Trophoblast cell (in vitro differentiated cells and primary cell): ENCODE data around the gene RPA1.

Experiments used
- DNase-seq, 2 donors: peaks; one replicate each; pipeline ENCODE4 v3.0.0-alpha.2; 2016
- H2AFZ ChIP-seq: 2 replicates; pipeline ENCODE4 v1.6.1; 2013; ENCODE audit warnings: low read length, moderate library complexity, mild to moderate bottlenecking; ENCODE audit not compliant: insufficient read depth, poor library complexity
- H2AK5ac ChIP-seq: 2 replicates; pipeline ENCODE4 v1.6.1; 2013; ENCODE audit warnings: mild to moderate bottlenecking, low read length
- H2BK120ac ChIP-seq: 2 replicates; pipeline ENCODE4 v1.6.1; 2013; ENCODE audit warnings: low read length, mild to moderate bottlenecking, moderate library complexity; ENCODE audit not compliant: insufficient read depth, poor library complexity
- H2BK12ac ChIP-seq: 2 replicates; pipeline ENCODE4 v1.6.1; 2013; ENCODE audit warnings: mild to moderate bottlenecking, low read length, moderate library complexity
- H2BK5ac ChIP-seq: 2 replicates; pipeline ENCODE4 v1.6.1; 2013; ENCODE audit warnings: low read length, low read depth, moderate library complexity, mild to moderate bottlenecking; ENCODE audit not compliant: poor library complexity
- H3K14ac ChIP-seq: 2 replicates; pipeline ENCODE4 v1.6.1; 2013; ENCODE audit warnings: mild to moderate bottlenecking, low read length
- H3K18ac ChIP-seq: 2 replicates; pipeline ENCODE4 v1.6.1; 2013; ENCODE audit warnings: mild to moderate bottlenecking, low read length
- H3K23ac ChIP-seq: 2 replicates; pipeline ENCODE4 v1.6.1; 2013; ENCODE audit warnings: low read length
- H3K27ac ChIP-seq: 2 replicates; pipeline ENCODE4 v1.5.1; 2013; ENCODE audit warnings: low read depth, mild to moderate bottlenecking, inconsistent platforms, low read length, moderate library complexity
- H3K27me3 ChIP-seq: 2 replicates; pipeline ENCODE4 v1.6.1; 2013; ENCODE audit warnings: inconsistent platforms, mild to moderate bottlenecking, low read length, moderate library complexity; ENCODE audit not compliant: insufficient read depth
- H3K36me3 ChIP-seq, 2 experiments: 1 replicate in 1 of 2; 2 replicates in 1 of 2; pipeline ENCODE4 v1.6.1; 2013; ENCODE audit warnings: low read length in 2 of 2, mild to moderate bottlenecking in 2 of 2, moderate library complexity in 1 of 2; ENCODE audit not compliant: insufficient read depth in 2 of 2, control insufficient read depth in 1 of 2
- H3K4ac ChIP-seq: 2 replicates; pipeline ENCODE4 v1.6.1; 2013; ENCODE audit warnings: low read depth, mild to moderate bottlenecking, low read length, moderate library complexity
- H3K4me1 ChIP-seq, 2 experiments: 1 replicate in 1 of 2; 2 replicates in 1 of 2; pipeline ENCODE4 v1.6.1; 2013; ENCODE audit warnings: low read length in 2 of 2, mild to moderate bottlenecking in 2 of 2, moderate library complexity in 1 of 2; ENCODE audit not compliant: insufficient read depth in 2 of 2, control insufficient read depth in 1 of 2
- H3K4me2 ChIP-seq: 2 replicates; pipeline ENCODE4 v1.6.1; 2013; ENCODE audit warnings: inconsistent platforms, mild to moderate bottlenecking, low read length, moderate library complexity
- H3K4me3 ChIP-seq: 2 replicates; pipeline ENCODE4 v1.5.1; 2013; ENCODE audit warnings: mild to moderate bottlenecking, low read depth, low read length, inconsistent platforms
- H3K79me1 ChIP-seq: one replicate; pipeline ENCODE4 v1.6.1; 2013; ENCODE audit warnings: low read length
- H3K79me2 ChIP-seq: 2 replicates; pipeline ENCODE4 v1.6.1; 2013; ENCODE audit warnings: low read length, mild to moderate bottlenecking; ENCODE audit not compliant: control insufficient read depth, insufficient read depth, poor library complexity
- H3K9ac ChIP-seq: 2 replicates; pipeline ENCODE4 v1.6.1; 2013; ENCODE audit warnings: mild to moderate bottlenecking, low read length
- H3K9me3 ChIP-seq: 2 replicates; pipeline ENCODE4 v1.6.1; 2013; ENCODE audit warnings: low read depth, mild to moderate bottlenecking, control low read depth, inconsistent platforms, low read length; ENCODE audit not compliant: insufficient read depth
- H4K12ac ChIP-seq: 2 replicates; pipeline ENCODE4 v1.6.1; 2013; ENCODE audit warnings: low read depth, mild to moderate bottlenecking, low read length, moderate library complexity
- H4K8ac ChIP-seq: 2 replicates; pipeline ENCODE4 v1.6.1; 2013; ENCODE audit warnings: low read depth, mild to moderate bottlenecking, low read length, moderate library complexity
- H4K91ac ChIP-seq: one replicate; pipeline ENCODE4 v1.6.1; 2013; ENCODE audit warnings: low read depth, mild to moderate bottlenecking, low read length, moderate library complexity
- WGBS: extraction: QIAGEN DNeasy Blood & Tissue Kit; methylation state at CpG from one replicate; pipeline ENCODE4 v1.1.7; 2013; ENCODE audit warnings: missing lambda C conversion rate; ENCODE audit not compliant: insufficient read length, insufficient coverage; ENCODE audit errors: extremely low coverage; 5-methylcytosine and 5-hydroxymethylcytosine counted together

RPA1 gene

GRCh38 chr17:1916963-1917715 lies 87.3 kb downstream of the RPA1 start:
- Histone ChIP-seq H2AFZ (no peak overlapping the region), H3K27ac (no peak overlapping the region), H3K4ac (no peak overlapping the region), H3K27me3 (peaks cover 4% of the 10 kb centered on the region), H3K9ac (no peak overlapping the region), H3K4me1 (peaks cover 0 to 4% of the 10 kb centered on the region in 2 experiments), H3K79me2 (no peaks in the 10 kb centered on the region), H2BK5ac (no peak overlapping the region), H4K91ac (no peak overlapping the region), H3K18ac (no peak overlapping the region), H3K79me1 (no peaks in the 10 kb centered on the region), H3K4me3 (no peak overlapping the region), H4K8ac (no peak overlapping the region), H4K12ac (no peak overlapping the region), H3K9me3 (peaks cover 5% of the 10 kb centered on the region), H2BK12ac (no peak overlapping the region), H2AK5ac (no peak overlapping the region), H3K14ac (no peak overlapping the region), H3K36me3 (no peaks in the 10 kb centered on the region), H2BK120ac (no peak overlapping the region), H3K4me2 (no peak overlapping the region), H3K23ac (no peak overlapping the region)
- no CpG with 5 or more reads among the region's 29 CpGs for WGBS
- DNase-seq, result no peak

DNA sequence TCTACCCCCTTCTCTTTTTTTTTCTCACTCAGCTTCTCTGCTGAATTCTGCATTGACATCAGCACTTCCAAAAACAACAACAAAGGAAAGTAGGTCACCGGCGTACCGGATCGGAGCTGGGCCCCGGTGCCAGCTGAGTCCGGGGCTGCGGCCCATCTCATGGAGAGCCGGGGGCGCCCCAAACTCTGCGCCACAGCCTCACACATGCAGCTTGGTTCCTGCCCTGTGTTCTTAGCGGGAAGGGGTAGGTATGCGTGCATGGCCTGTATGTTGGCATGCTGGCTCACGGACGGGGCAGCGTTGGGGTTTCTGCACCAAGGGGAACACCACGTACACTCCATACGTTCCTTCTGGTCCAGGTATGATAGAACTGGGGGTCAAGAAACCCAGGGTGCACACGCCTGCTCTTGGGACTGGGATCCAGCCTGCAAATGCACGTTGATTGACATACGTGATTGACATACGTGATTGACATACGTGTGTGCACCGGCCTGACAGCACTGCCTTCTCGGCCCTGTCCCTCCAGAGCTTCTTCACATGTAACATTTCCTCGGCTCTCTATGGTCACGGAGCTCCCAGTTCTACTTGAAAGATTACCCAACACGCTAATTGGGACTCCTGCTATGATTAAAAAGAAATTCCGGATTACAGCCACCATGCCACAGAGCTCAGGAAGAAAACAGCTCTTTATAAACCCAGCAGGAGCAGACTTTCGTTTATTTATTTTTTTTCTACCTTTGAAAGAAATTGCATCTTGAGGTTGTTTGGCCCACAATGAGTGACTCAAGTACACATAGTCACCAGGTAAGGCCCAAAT lies 88.7 kb downstream of the RPA1 start:
- H3K36me3 ChIP-seq, result no peaks in the 10 kb centered on the region
- no peak overlapping the region for H3K4me3 ChIP-seq
- H3K9ac ChIP-seq, result no peak overlapping the region
- H2BK5ac ChIP-seq, result no peak overlapping the region
- no peak overlapping the region for H3K4ac ChIP-seq
- H3K14ac ChIP-seq, result no peak overlapping the region
- no peak overlapping the region for H4K8ac ChIP-seq
- H4K91ac ChIP-seq, result no peak overlapping the region
- WGBS, result no CpG with 5 or more reads among the region's 29 CpGs
- peaks cover 5% of the 10 kb centered on the region for H3K9me3 ChIP-seq
- H4K12ac ChIP-seq, result no peak overlapping the region
- no peak overlapping the region for H3K18ac ChIP-seq
- no peaks in the 10 kb centered on the region for H3K79me2 ChIP-seq
- H2AFZ ChIP-seq, result no peak overlapping the region
- no peak overlapping the region for H3K23ac ChIP-seq
- H3K4me2 ChIP-seq, result no peak overlapping the region
- no peak overlapping the region for H2BK12ac ChIP-seq
- peaks cover 4% of the 10 kb centered on the region for H3K27me3 ChIP-seq
- no peak overlapping the region for H2AK5ac ChIP-seq
- H3K79me1 ChIP-seq, result no peaks in the 10 kb centered on the region
- H2BK120ac ChIP-seq, result no peak overlapping the region
- DNase-seq, result no peak
- no peaks in the 10 kb centered on the region for H3K4me1 ChIP-seq
- no peak overlapping the region for H3K27ac ChIP-seq

DNA sequence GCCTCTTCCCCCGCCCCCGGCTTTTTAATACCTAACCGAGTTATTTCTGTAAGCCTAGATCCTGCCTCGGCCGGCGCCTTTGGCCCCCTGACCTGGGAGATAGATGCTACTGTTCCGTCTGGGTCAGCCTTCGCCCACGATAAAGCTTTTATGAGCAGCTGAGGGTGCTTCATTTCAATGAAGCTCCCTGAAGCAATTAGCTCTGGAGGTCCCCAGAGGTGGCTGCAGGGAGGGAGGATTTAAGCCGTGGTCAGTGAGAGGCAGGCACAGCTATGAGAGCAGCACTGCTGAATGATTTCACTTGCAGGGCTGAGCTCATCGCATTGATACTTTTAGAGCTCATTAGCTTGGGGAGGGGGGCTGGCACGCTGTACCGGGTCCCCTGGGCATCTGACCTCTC lies 89.4 kb downstream of the RPA1 start:
- no peak overlapping the region for H3K4me3 ChIP-seq

GRCh38 chr17:1920948-1921351 lies 91.1 kb downstream of the RPA1 start:
- DNase-seq, result no peak
- Histone ChIP-seq H3K27me3 (peaks cover 2% of the 10 kb centered on the region), H2BK12ac (no peak overlapping the region), H3K79me1 (no peaks in the 10 kb centered on the region), H3K4me2 (no peak overlapping the region), H3K18ac (no peak overlapping the region), H2AK5ac (no peak overlapping the region), H3K14ac (no peak overlapping the region), H3K23ac (no peak overlapping the region), H3K4ac (no peak overlapping the region), H2BK120ac (no peak overlapping the region), H4K91ac (no peak overlapping the region), H3K4me3 (no peak overlapping the region), H4K12ac (no peak overlapping the region), H3K9ac (no peak overlapping the region), H3K9me3 (peaks cover 5% of the 10 kb centered on the region), H3K79me2 (no peaks in the 10 kb centered on the region), H3K36me3 (no peaks in the 10 kb centered on the region), H2BK5ac (no peak overlapping the region), H2AFZ (no peak overlapping the region), H4K8ac (no peak overlapping the region), H3K4me1 (no peaks in the 10 kb centered on the region), H3K27ac (no peak overlapping the region)
- WGBS, result no CpG with 5 or more reads among the region's 19 CpGs

More for the DNA sequence above, 89.4 kb downstream of the RPA1 start:
- Histone ChIP-seq H4K91ac (no peak overlapping the region), H3K27ac (no peak overlapping the region), H4K8ac (no peak overlapping the region), H3K18ac (no peak overlapping the region), H3K23ac (no peak overlapping the region), H4K12ac (no peak overlapping the region), H3K79me1 (no peaks in the 10 kb centered on the region), H3K9ac (no peak overlapping the region), H3K27me3 (peaks cover 4% of the 10 kb centered on the region), H2AFZ (no peak overlapping the region), H3K4me1 (no peaks in the 10 kb centered on the region), H3K4ac (no peak overlapping the region), H2BK5ac (no peak overlapping the region), H3K36me3 (no peaks in the 10 kb centered on the region), H3K9me3 (peaks cover 5% of the 10 kb centered on the region), H2BK120ac (no peak overlapping the region), H3K79me2 (no peaks in the 10 kb centered on the region), H3K14ac (no peak overlapping the region), H2BK12ac (no peak overlapping the region), H2AK5ac (no peak overlapping the region), H3K4me2 (no peak overlapping the region)
- WGBS, result no CpG with 5 or more reads among the region's 13 CpGs
- DNase-seq, result no peak
